A673 (cell line): ENCODE measurements around the gene LCE3D.

Experiments used
- CTCF ChIP-seq: fragments of 300-800, 200-600 bp; sonication (generic); conservative IDR thresholded peaks from 2 replicates; pipeline ENCODE4 v1.5.1; 2017; ENCODE audit warnings: low read depth, mild to moderate bottlenecking, antibody characterized with exemption, low read length, moderate library complexity, mixed read lengths
- EZH2 ChIP-seq: fragments of 200-600 bp; sonication (generic); IDR thresholded peaks from 2 replicates; pipeline ENCODE4 v1.6.1; 2017; ENCODE audit warnings: borderline replicate concordance, low read depth, mild to moderate bottlenecking, mixed read lengths, antibody characterized with exemption, low read length; ENCODE audit not compliant: poor library complexity, severe bottlenecking

GRCh38 chr1:152585586-152585985, 5.3 kb upstream of the LCE3D start:
- TF ChIP-seq CTCF (no peak), EZH2 (no peak)
